WTC11 (cell line): Measurements from ENCODE around the gene CLDN8. TPM values are rescaled to one million over a fixed set of nuclear protein-coding genes. Genes with fewer than 3 reads are reported as not detected.

Experiments used
- ATAC-seq: fragments of 200-7000 bp; cut with Tn5 transposase; 2 replicates; pipeline ENCODE4 v1.10.0; 2021; ENCODE audit warnings: mild to moderate bottlenecking, moderate library complexity
- Bru-seq: library from RNA; stranded (reverse); fragments of 400-500 nt; gene quantifications from one replicate; lab custom pipeline; 2021; lab: Mats Ljungman, UMichigan
- CTCF ChIA-PET: fragments of 300-600 bp; sonication (Branson Sonifier 250); formaldehyde crosslinking; loops from one replicate; lab custom pipeline; 2021; ENCODE audit warnings: antibody characterized with exemption; lab: Charles Lee
- POLR2A ChIA-PET: fragments of 350-600 bp; sonication (Branson Sonifier 250); formaldehyde crosslinking; loops from one replicate; lab custom pipeline; 2021; ENCODE audit warnings: antibody characterized with exemption; lab: Charles Lee
- DNase-seq: peaks from one replicate; pipeline ENCODE4 v3.0.0; 2021; ENCODE audit warnings: low spot score
- H3K27ac Mint-ChIP-seq: 2 replicates; pipeline ENCODE4 v1.8.0; 2021; ENCODE audit warnings: mixed read lengths
- H3K27me3 Mint-ChIP-seq: 2 replicates; pipeline ENCODE4 v1.8.0; 2021; ENCODE audit warnings: low read depth, mild to moderate bottlenecking, moderate library complexity, mixed read lengths
- H3K36me3 Mint-ChIP-seq: 2 replicates; pipeline ENCODE4 v1.8.0; 2021; ENCODE audit warnings: mixed read lengths
- H3K4me1 Mint-ChIP-seq: 2 replicates; pipeline ENCODE4 v1.8.0; 2022; ENCODE audit warnings: mixed read lengths
- H3K4me3 Mint-ChIP-seq: 2 replicates; pipeline ENCODE4 v1.8.0; 2021; ENCODE audit warnings: mild to moderate bottlenecking, moderate library complexity, mixed read lengths
- H3K9me3 Mint-ChIP-seq: 2 replicates; pipeline ENCODE4 v1.8.0; 2021; ENCODE audit warnings: mixed read lengths
- ARID4B ChIP-seq: sonication (generic); formaldehyde crosslinking; IDR thresholded peaks from 2 replicates; pipeline ENCODE4 v1.8.0; 2023; ENCODE audit warnings: missing genetic modification reagents, mild to moderate bottlenecking, borderline replicate concordance
- ATF3 ChIP-seq: sonication (generic); formaldehyde crosslinking; conservative IDR thresholded peaks from 2 replicates; pipeline ENCODE4 v1.8.1; 2022; ENCODE audit warnings: mild to moderate bottlenecking, missing genetic modification reagents
- E2F5 ChIP-seq: sonication (generic); formaldehyde crosslinking; IDR thresholded peaks from 2 replicates; pipeline ENCODE4 v1.8.1; 2022; ENCODE audit warnings: mild to moderate bottlenecking, moderate library complexity, missing genetic modification reagents
- ELF4 ChIP-seq: sonication (generic); formaldehyde crosslinking; IDR thresholded peaks from 2 replicates; pipeline ENCODE4 v1.8.1; 2022; ENCODE audit warnings: low read depth, mild to moderate bottlenecking, moderate library complexity, missing genetic modification reagents
- GABPB1 ChIP-seq: sonication (generic); formaldehyde crosslinking; IDR thresholded peaks from 2 replicates; pipeline ENCODE4 v1.8.1; 2023; ENCODE audit warnings: mild to moderate bottlenecking, missing genetic modification reagents
- HMGA2 ChIP-seq: fragments of 250-450 bp; sonication (Bioruptor Pico); IDR thresholded peaks from 2 replicates; pipeline ENCODE4 v1.4.0; 2021; ENCODE audit warnings: mild to moderate bottlenecking, moderate library complexity
- MYBL2 ChIP-seq: sonication (generic); formaldehyde crosslinking; IDR thresholded peaks from 2 replicates; pipeline ENCODE4 v1.8.1; 2023; ENCODE audit warnings: mild to moderate bottlenecking, moderate library complexity, missing genetic modification reagents
- NFATC4 ChIP-seq: fragments of 250-450 bp; sonication (Bioruptor Pico); IDR thresholded peaks from 2 replicates; pipeline ENCODE4 v1.9.0; 2021; ENCODE audit warnings: mild to moderate bottlenecking
- NFE2L1 ChIP-seq: sonication (generic); formaldehyde crosslinking; IDR thresholded peaks from 2 replicates; pipeline ENCODE4 v1.8.1; 2023; ENCODE audit warnings: missing genetic modification reagents
- OVOL2 ChIP-seq: fragments of 250-450 bp; sonication (Bioruptor Pico); IDR thresholded peaks from 2 replicates; pipeline ENCODE4 v1.9.0; 2021; ENCODE audit warnings: mild to moderate bottlenecking, borderline replicate concordance
- PRRX2 ChIP-seq: fragments of 250-450 bp; sonication (Bioruptor Pico); IDR thresholded peaks from 2 replicates; pipeline ENCODE4 v1.8.0; 2021; ENCODE audit warnings: mild to moderate bottlenecking
- SOX15 ChIP-seq: fragments of 250-450 bp; sonication (Bioruptor Pico); IDR thresholded peaks from 2 replicates; pipeline ENCODE4 v1.9.0; 2021; ENCODE audit warnings: mild to moderate bottlenecking
- TEAD1 ChIP-seq: sonication (generic); formaldehyde crosslinking; IDR thresholded peaks from 2 replicates; pipeline ENCODE4 v1.8.0; 2022; ENCODE audit warnings: mild to moderate bottlenecking, missing genetic modification reagents
- ZNF317 ChIP-seq: sonication (generic); formaldehyde crosslinking; IDR thresholded peaks from 2 replicates; pipeline ENCODE4 v1.8.1; 2023; ENCODE audit warnings: low read depth, mild to moderate bottlenecking, moderate library complexity, missing genetic modification reagents, borderline replicate concordance
- ZNF425 ChIP-seq: fragments of 250-450 bp; sonication (Bioruptor Pico); conservative IDR thresholded peaks from 2 replicates; pipeline ENCODE4 v1.9.0; 2021; ENCODE audit warnings: mild to moderate bottlenecking
- long read RNA-seq, 3 experiments: library from RNA in 1 of 3; library from capped mRNA in 1 of 3; library from polyadenylated mRNA in 1 of 3; unstranded in 2 of 3; stranded (forward) in 1 of 3; transcript quantifications; one replicate each; pipeline ENCODE4 v2.0.0, GENCODE V29; 2021
- total RNA-seq: library from RNA; stranded (reverse); gene quantifications from 3 replicates; pipeline ENCODE4 v1.2.3, GENCODE V29; 2021

Gene CLDN8
- not detected in 3 replicates for total RNA-seq
- not detected for Bru-seq, nascent RNA
- long read RNA-seq, experiment 1 = 0 reads
- long read RNA-seq, experiment 2 = 0 reads
- long read RNA-seq, experiment 3 = 0 reads

- H3K36me3 Mint-ChIP-seq = no peaks in the 10 kb centered on the region
- POLR2A ChIA-PET = no interaction called here
- ATAC-seq = no peak
Measured at GRCh38 chr21:30216041-30216723, at the start of gene CLDN8. Gene CLDN8 (minus strand): TSS chr21:30216097. CDS start chr21:30215925, 172 bp downstream.

More at GRCh38 chr21:30216041-30216723, at the start of gene CLDN8:
- no peaks in the 10 kb centered on the region for H3K4me1 Mint-ChIP-seq
- H3K27me3 Mint-ChIP-seq = no peaks in the 10 kb centered on the region
- no peaks in the 10 kb centered on the region for H3K9me3 Mint-ChIP-seq
- CTCF ChIA-PET = interaction anchor here (0.6 kb wide), 1 partner anchor 170 kb away, joined by 3 read pairs; no protein-coding TSS in a partner anchor
- TF ChIP-seq TEAD1 (CRISPR knock-in tag) (no peak), E2F5 (no peak), PRRX2 (CRISPR knock-in tag) (no peak), OVOL2 (CRISPR knock-in tag) (no peak), ATF3 (CRISPR knock-in tag) (no peak), MYBL2 (no peak), NFATC4 (CRISPR knock-in tag) (no peak), ZNF317 (CRISPR knock-in tag) (no peak), SOX15 (CRISPR knock-in tag) (no peak), ZNF425 (CRISPR knock-in tag) (no peak), ARID4B (no peak), NFE2L1 (CRISPR knock-in tag) (no peak), ELF4 (CRISPR knock-in tag) (no peak), GABPB1 (CRISPR knock-in tag) (no peak), HMGA2 (no peak)
- no peak for DNase-seq
- H3K4me3 Mint-ChIP-seq = no peak within 1 kb of the TSS
- no peak within 1 kb of the TSS for H3K27ac Mint-ChIP-seq
